SH-SY5Y (cell line): ENCODE measurements around the gene TANC1.

Experiments
- GATA2 ChIP-seq: IDR thresholded peaks from 2 replicates; pipeline ENCODE4 v1.6.1; 2011; ENCODE audit warnings: mild to moderate bottlenecking, low read depth, low read length
- GATA3 ChIP-seq: IDR thresholded peaks from 2 replicates; pipeline ENCODE4 v1.6.1; 2011; ENCODE audit warnings: low read depth, mild to moderate bottlenecking, low read length, moderate library complexity

GRCh38 chr2:159164457-159164911 is 196.0 kb downstream of the TANC1 start:
- no peak for TF ChIP-seq GATA2
- no peak for TF ChIP-seq GATA3
